HG03066 (cell line): ENCODE data around the gene BCL6B.
A peak's percentile ranks its signal among the peaks of the same experiment; 100 is the strongest.
"Not testable (repeated sequence)": the region's sequence is repeated elsewhere in the genome, so short reads cannot be mapped to it uniquely, and the experiment has no call there.

ENCODE experiments used
- ATAC-seq: cut with Tn5 transposase; IDR thresholded peaks from one replicate; pipeline ENCODE4 v1.9.1; 2021; ENCODE audit warnings: low read depth; ENCODE audit not compliant: unreplicated experiment

Gene BCL6B

GRCh38 chr17:7026471-7027115, 3.7 kb downstream of the BCL6B start:
- no peak for ATAC-seq

GRCh38 chr17:7027335-7027734, 4.5 kb downstream of the BCL6B start:
- no peak for ATAC-seq

GRCh38 chr17:7029096-7029495, 6.2 kb downstream of the BCL6B start:
- no peak for ATAC-seq

GRCh38 chr17:7029659-7030058, 6.8 kb downstream of the BCL6B start:
- ATAC-seq, result no peak

GRCh38 chr17:7034955-7035590, 12.2 kb downstream of the BCL6B start:
- no peak for ATAC-seq

- ATAC-seq, result peak; percentile 90
These were observed 12.9 kb downstream of the BCL6B start, which contains the start of gene SLC16A13 for GRCh38 chr17:7035591-7036368. TSS of gene SLC16A13 (plus strand) at chr17:7036015. CDS start at chr17:7036383, 368 bp downstream.

- no peak for ATAC-seq
These were observed 15.4 kb downstream of the BCL6B start for GRCh38 chr17:7038025-7038862.

- ATAC-seq, result no peak
These were observed 17.0 kb downstream of the BCL6B start for GRCh38 chr17:7039832-7040231.

GRCh38 chr17:7041607-7042500, 19.0 kb downstream of the BCL6B start:
- no peak for ATAC-seq

GRCh38 chr17:7042501-7043181, 19.8 kb downstream of the BCL6B start:
- ATAC-seq, result no peak

- no peak for ATAC-seq
These were observed 20.3 kb downstream of the BCL6B start for GRCh38 chr17:7043182-7043496.

- no peak for ATAC-seq
These were observed 20.8 kb downstream of the BCL6B start, which contains the start of gene SLC16A11 for GRCh38 chr17:7043497-7044198. TSS of gene SLC16A11 (minus strand) at chr17:7044092. CDS start at chr17:7043513, 579 bp downstream.

GRCh38 chr17:7045492-7046126, 22.8 kb downstream of the BCL6B start:
- no peak for ATAC-seq

- ATAC-seq, result no peak
These were observed 23.4 kb downstream of the BCL6B start for GRCh38 chr17:7046127-7046724.

GRCh38 chr17:7046725-7047397, 24.0 kb downstream of the BCL6B start:
- not testable (repeated sequence) for ATAC-seq

GRCh38 chr17:7047566-7047965, 24.7 kb downstream of the BCL6B start:
- ATAC-seq, result no peak

GRCh38 chr17:7048968-7049367, 26.1 kb downstream of the BCL6B start:
- ATAC-seq, result no peak
